GM19351 (cell line): ENCODE data around the gene KCNAB3.

Experiments used
- ATAC-seq: cut with Tn5 transposase; IDR thresholded peaks from one replicate; pipeline ENCODE4 v1.9.1; 2021; ENCODE audit warnings: mild to moderate bottlenecking, moderate library complexity; ENCODE audit not compliant: unreplicated experiment

Gene KCNAB3

GRCh38 chr17:7903154-7904103 lies 26.2 kb downstream of the KCNAB3 start:
- ATAC-seq, result no peak

GRCh38 chr17:7897773-7898172 lies 31.9 kb downstream of the KCNAB3 start:
- ATAC-seq, result no peak

GRCh38 chr17:7897090-7897489 lies 32.6 kb downstream of the KCNAB3 start:
- no peak for ATAC-seq

- ATAC-seq, result no peak
Measured at GRCh38 chr17:7894866-7895265, 34.8 kb downstream of the KCNAB3 start.

- ATAC-seq, result no peak
Measured at GRCh38 chr17:7894226-7894625, 35.4 kb downstream of the KCNAB3 start.

- no peak for ATAC-seq
Measured at GRCh38 chr17:7893187-7893880, 36.3 kb downstream of the KCNAB3 start.

- no peak for ATAC-seq
Measured at GRCh38 chr17:7889166-7889955, 40.3 kb downstream of the KCNAB3 start.

- no peak for ATAC-seq
Measured at GRCh38 chr17:7888184-7888920, 41.3 kb downstream of the KCNAB3 start, which contains the start of gene CHD3. CHD3 (plus strand) TSS chr17:7888789; CDS start chr17:7889001, 212 bp downstream.

- ATAC-seq, result peak; percentile 45
Measured at GRCh38 chr17:7887482-7888183, 42.0 kb downstream of the KCNAB3 start.

GRCh38 chr17:7887038-7887481 lies 42.6 kb downstream of the KCNAB3 start:
- no peak for ATAC-seq

- ATAC-seq, result no peak
Measured at GRCh38 chr17:7886227-7887037, 43.2 kb downstream of the KCNAB3 start.

GRCh38 chr17:7885367-7886226 lies 44.1 kb downstream of the KCNAB3 start:
- ATAC-seq, result no peak

GRCh38 chr17:7884581-7885366 lies 44.9 kb downstream of the KCNAB3 start:
- no peak for ATAC-seq

- no peak for ATAC-seq
Measured at GRCh38 chr17:7883781-7884386, 45.8 kb downstream of the KCNAB3 start.

GRCh38 chr17:7882629-7883028 lies 47.0 kb downstream of the KCNAB3 start:
- no peak for ATAC-seq

GRCh38 chr17:7882068-7882467 lies 47.6 kb downstream of the KCNAB3 start:
- no peak for ATAC-seq
